Amygdala (tissue), 56 donors: ENCODE measurements around the gene SLC25A41.

Source experiments
- DNase-seq, 56 donors: peaks; one replicate each; lab custom pipeline; 2025; lab: John Stamatoyannopoulos, UW

SLC25A41 gene

GRCh38 chr19:6381030-6381750 is 52.4 kb downstream of the SLC25A41 start:
- DNase-seq: no peak

GRCh38 chr19:6379744-6380143 is 53.8 kb downstream of the SLC25A41 start:
- DNase-seq: no peak

- DNase-seq: peak in 1 of 56 donors; percentile 8
Observed at GRCh38 chr19:6378486-6378885, 55.1 kb downstream of the SLC25A41 start.

GRCh38 chr19:6378041-6378440 is 55.5 kb downstream of the SLC25A41 start:
- DNase-seq: no peak

GRCh38 chr19:6376512-6377190 is 56.9 kb downstream of the SLC25A41 start:
- DNase-seq: peak in 1 of 56 donors; percentile 4
